LHCN-M2 (cell line): Measurements from ENCODE around the gene SH3RF3. TPM values are rescaled to one million over a fixed set of nuclear protein-coding genes. Genes with fewer than 3 reads are reported as not detected.
A peak's percentile ranks its signal among the peaks of the same experiment; 100 is the strongest.

Experiments used
- DNase-seq: peaks from one replicate; pipeline ENCODE4 v3.0.0-alpha.2; 2012; ENCODE audit warnings: low read depth
- total RNA-seq: library from RNA; depleted of rRNA; stranded (reverse); fragments of >200 nt; gene quantifications from 2 replicates; pipeline ENCODE4 v1.2.3, GENCODE V29; 2014

Gene SH3RF3
- total RNA-seq, 1 experiment from 2014 or later, result 6.6 TPM

DNA sequence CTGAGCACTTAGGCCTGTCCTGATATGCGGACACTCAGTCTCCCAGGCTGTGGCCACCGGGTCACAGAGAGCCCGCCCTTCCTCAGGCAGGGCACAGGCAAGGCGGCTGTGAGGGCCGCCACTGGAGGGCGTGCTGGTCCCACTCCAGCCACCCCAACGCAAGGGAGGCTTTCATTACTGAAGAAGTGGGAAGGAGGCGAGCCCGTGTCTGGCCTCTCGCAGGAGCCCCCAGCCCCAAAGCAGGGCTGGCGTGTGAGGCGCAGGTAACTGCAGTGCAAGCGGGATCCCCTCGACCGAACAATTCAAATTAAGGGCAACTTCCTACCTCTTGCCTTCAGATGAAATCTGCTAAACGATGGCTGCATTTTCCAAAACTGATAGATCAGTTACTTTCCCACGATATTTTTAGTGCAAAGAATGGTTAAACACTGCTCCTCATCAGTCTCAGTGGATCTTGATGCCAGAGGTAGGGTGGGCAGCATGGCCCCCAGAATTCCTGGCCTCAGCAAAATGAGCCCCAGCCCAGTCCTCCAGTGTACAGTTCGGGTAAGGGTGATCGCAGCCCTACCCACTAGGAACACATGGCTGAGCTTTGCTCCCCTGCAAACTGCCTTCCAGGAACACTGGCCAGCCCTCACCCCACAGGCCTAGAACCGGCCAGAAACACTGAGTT, 387.6 kb downstream of the SH3RF3 start:
- peak; percentile 19 for DNase-seq

DNA sequence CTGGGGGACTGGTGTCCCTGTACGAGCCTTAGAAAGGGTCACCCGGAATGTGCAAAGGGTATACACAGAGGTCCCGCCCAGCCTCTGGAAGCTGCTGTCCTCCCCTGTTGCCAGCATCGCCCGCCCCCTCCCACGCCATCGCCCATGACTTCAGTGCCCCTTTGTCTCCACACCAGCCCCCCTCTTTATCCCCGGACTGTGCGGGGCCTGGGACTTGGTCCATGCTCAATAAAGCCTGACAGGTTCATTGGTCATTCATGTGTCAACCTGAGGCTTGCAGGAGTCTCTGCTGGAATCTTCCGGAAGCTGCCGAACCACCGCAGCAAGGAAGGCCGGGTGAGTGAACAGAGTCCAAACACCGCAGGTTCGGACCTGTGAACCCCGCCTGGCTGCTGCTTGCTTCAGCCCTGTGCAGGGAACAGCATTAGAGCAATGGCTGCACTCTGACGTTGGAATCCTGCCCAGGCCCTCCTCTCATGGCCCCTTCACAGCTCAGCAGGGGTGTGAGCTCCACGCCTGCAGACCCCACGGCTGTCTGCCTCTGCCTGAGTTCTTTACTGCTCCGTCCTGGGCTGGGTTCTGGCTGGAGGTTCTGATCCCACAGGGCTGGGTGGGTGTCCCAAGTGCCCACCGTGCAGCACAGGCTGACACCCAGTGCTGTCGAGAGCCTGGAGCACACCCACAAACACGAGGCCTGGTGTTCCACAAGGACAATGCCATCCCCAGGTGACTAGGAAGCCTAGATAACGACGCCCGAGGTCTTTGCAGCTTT, 388.3 kb downstream of the SH3RF3 start:
- DNase-seq, result no peak

DNA sequence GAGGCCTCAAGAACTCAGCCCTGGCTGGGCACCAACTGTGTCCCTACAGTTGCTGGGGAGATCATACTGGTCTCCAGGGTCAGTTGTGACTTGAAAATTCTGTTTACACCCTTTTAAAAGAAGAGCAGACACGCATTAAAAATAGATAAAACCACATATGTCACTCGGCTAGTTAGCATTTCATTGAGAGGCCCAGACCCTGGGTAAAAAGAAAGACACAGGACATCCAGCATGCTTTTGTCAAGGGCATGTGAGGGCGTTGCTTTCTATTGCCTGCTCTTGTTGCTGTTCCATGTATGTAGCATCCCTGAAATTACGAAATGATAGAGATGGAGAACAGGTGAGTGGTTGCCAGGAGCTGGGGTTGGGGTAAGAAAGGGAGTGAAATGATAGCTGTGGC, 390.5 kb downstream of the SH3RF3 start:
- DNase-seq, result no peak

DNA sequence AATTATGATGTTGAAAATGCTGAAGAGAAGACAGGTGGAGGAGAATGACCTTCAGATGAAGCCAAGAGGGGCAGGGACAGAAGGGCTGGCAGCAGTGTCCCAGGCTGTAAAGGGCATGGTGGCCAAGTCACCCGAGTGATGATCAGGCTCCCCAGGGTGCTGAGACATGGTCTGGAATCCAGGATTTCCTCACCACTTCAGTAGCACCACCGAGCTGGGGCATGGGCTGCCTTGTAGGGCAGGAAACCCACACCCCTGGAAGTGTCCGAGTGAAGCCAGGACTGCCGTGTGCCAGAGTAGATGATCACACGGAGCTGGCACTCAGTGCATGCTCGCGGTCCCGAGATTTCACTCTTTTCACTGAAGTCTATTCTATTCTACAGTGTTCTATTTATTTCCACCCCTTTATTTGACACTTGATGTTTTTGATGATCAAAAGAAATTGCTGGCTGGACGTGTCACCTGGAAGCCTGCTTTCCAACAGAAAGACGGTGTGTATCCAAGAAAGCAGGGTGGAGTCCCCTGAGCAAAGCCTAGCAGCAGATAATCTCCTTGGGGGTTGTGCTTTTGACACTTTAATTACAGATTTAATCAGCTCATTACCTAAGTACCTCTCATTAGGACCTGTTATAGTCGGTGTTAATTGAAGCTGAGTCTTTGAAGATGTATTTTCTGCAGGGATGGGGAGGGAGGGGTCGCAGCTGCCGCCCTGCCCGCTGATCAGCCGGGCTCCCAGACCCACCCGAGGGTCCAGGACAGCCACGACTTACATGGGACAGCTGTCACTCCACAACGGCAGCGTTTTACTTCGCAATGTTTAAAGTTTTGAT, 392.4 kb downstream of the SH3RF3 start:
- no peak for DNase-seq

DNA sequence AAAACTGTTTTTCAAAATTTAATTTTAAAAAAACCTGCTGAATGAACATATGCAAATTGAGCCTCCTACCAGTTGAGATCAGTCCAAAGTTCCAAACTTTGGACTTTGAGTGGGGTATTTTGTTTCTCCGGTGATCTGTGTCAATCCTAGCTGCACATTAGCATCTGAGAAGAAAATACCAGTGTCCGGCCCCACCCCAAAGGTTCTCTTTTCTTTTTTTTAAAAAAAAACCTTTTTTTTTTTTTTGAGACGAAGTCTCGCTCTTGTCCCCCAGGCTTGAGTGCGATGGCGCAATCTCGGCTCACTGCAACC, 393.0 kb downstream of the SH3RF3 start:
- DNase-seq, result no peak

DNA sequence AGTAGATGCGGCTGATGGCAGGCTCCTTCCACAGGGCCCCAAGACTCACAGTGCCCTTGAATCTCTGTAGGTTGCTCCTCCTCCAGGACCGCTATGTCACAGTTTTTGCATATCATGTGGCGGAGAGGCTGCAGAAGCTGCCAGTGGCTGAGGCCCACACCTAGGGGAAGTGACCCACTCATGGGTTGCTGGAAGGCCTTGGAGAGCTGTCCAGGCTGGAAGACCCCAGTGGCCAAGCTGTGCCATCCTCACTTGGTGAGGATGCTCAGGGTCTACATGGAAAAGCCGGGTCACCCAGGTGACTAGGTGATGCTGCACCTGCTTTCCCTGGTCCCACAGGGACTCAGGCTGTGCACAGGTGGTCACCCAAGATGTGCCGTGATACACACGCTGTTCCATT, 394.1 kb downstream of the SH3RF3 start:
- no peak for DNase-seq

DNA sequence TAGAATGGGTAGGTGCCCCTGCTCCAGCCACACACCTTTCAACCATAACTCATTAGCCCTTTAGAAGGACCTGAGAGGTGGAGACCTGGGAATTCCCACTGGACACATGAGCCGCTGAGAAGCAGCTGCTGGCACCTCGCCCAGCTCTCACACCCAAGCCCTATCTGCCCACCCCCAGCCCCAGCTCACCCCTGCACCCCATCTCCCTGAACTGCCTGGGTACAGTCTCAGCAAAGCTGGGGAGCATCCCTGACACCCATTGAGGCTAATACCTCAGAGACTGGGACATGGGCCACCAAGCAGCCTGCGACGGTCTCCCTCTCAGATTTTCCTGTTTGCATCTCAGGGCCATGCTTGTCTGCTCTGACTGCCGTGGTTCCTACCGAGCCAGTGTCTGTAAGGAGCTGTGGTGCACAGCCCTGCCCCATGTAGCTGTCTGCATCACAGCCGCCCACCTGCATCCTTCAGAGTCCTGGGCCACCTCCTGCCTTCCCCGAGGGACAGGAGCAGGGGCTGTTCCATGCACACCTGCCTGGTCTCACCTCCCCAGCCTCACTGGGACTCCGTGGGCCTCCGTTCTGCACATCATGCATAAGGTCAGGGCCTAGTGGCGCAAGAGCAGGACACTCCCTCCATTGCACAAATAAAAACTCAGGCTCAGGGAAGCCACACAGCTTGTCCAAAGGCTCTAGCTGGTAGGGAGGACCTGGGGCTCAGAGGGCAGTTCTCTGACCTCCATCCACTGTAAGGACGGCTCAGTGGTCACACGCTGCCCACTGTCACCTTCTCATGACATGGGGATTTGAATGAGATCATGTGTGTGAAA, 394.7 kb downstream of the SH3RF3 start:
- DNase-seq, result no peak

DNA sequence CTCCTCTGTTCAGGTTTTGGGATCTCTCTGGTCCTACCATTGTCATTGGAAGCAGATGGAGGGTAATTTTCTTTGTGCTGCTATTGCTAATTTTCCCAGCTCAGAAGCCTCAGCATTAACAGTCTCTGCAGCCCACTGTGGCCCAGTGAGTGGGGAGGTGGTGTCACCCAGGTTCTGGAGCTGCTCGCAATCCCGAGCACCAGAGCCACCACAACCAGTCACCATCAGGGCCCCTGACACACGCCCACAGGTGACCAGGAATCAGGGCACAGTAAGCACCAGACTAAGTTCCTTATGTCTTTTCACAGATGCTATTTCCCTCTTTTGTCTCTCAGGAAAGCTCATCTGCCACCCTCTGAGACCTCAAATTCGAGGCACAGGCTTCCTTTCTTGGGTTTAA, 396.8 kb downstream of the SH3RF3 start:
- no peak for DNase-seq

DNA sequence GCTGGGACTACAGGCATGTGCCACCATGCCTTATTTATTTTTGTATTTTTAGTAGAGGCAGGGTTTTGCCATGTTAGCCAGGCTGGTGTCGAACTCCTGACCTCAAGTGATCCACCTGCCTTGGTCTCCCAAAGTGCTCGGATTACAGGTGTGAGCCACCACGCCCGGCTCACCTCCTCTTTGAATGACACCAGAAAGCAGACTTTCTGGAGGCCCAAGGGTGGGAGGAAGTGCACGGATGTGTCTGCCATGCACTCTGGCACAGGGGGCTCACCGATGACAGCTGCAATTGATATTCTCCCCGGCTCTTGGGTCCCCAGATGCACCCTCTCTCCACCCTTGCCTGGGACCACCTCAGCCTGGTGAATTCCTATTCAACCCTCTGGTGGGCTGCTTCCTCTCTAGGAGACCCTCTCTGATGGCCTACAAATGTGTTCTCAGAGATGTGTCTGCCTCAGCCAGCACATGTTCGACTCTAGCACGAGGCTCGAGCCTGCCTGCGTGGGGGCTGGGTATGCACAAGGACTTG, 397.5 kb downstream of the SH3RF3 start:
- DNase-seq, result no peak

DNA sequence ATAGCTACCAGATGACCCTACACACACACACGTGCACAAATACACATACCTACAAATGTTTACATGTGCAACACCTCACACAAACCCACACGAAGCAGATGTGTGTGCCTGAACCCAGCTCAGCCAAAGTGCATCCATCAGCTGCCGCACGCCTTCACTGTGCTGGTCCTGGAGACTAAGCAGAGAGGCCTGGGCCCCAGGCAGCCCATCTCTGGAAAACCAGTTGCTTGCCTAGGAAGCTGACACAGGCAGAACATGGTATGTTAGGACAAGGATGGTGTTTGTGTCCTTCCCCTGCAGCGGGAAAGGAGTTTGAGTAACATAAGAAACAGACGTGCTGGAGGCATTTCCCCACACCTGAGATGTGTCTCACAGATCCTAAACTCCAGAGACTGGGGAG, 398.1 kb downstream of the SH3RF3 start:
- DNase-seq, result no peak

DNA sequence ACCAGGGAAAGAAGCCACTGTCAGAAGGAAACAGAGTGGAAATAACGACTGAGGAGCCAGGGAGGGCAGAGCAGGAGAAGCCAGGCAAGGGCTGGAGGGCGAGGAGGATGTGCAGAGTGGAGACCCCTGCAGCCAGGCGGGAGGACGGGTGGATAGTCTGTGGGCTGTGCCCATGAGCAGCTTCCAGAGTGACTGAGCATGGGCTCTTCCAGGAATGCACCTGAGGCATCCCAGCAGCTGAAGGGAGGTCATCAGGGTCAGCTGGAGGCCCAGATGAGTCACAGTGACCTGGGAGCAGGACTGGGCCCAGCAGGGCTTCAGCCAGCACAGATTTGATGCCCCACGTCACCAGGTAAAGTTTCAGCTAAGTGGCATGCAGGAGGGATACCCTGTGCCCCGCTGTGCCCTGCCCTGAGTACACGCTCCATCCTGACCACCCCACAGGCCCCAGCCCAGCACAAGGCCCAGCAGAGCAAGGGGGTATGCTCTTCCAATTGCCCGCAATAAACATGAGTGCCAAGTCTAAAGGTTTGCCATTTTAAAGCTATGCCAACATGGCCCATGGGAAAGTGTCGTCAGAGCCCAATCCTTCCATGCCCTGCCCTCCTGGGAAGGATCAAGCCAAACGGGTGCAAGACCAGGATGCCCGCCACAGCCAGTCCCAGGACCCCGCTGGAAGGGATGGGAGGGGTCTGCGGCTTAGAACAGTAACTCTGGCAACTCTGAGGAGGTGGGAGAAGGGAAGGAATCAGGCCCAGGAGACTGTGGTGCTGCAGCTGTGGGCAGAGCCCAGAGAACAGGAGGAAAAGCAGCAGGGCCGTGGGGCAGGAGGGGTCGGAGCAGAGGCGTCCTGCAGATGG, 399.1 kb downstream of the SH3RF3 start:
- peak; percentile 31 for DNase-seq

DNA sequence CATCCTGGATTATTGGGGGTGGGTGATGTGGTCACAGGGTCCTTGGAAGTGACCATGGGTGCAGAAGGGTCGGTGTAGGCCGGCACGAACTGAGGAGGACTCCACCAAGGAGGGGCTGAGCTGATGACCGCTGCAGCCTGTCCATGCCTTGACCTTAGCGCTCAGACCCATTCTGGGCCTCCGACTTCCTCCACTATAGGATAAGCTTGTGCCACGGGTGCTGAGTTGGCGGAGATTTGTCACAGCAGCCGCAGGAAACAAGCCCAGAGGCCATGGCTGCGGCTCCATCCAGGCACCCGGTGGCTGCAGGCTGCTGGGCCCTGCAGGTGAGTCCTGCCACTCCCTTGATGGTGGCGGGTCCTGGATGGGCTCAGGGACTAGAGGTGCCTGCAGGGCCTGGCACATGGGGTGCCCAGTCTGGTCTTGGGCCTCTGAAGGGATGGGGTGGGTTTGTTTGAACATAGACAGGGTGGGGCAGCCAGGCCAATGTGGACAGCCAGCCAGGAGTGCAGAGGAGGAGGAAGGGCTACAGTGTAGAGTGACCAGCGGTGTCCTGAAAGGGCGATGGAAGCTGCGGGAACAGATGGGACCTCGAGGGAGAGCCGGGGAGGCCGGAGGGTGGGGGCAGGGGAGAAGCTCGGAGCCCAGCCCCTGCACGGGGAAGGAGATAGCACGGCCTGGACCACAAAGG, 400.0 kb downstream of the SH3RF3 start:
- no peak for DNase-seq

DNA sequence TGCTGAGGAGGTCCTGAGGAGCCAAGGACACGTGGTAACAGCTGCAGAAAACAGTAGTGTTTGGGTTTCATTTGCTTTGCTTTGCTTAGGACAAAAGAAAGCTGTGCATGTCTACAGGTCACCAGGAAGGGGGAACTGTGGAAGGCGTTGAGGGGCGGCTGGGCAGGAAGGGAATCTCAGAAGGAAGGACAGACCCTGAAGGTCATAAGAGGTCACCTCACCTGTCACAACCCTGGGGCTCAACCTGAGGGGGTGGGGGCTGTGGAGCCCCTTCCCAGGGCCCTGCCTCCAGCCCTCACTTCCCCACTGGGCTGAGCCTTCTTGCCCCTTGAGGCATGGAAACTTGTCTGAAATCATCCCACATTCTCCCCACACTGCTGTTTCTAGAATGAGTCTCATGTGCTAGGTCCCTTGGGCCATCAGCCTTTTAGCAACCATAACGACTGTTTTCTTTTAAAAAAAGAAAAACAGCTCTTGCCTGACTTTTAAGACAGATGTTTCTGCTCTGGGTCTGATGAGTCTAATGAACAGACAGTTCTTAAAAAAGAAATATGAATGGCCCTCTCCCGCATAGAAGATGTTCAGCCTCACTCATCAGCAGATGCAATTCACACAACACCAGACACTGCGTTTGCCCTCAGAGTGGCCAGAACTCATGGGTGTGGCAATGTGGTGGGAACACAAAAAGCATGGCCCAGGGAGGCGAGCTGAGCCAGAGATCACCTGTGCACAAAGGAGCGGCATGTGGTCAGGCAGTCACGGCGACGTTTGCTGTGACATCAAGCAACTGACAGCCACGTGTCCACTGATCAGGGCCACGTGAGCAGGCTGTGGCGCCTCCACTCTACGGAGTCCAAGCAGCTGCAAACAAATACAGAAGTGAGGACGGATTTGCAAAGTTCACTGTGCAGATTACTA, 400.8 kb downstream of the SH3RF3 start:
- peak; percentile 23 for DNase-seq

DNA sequence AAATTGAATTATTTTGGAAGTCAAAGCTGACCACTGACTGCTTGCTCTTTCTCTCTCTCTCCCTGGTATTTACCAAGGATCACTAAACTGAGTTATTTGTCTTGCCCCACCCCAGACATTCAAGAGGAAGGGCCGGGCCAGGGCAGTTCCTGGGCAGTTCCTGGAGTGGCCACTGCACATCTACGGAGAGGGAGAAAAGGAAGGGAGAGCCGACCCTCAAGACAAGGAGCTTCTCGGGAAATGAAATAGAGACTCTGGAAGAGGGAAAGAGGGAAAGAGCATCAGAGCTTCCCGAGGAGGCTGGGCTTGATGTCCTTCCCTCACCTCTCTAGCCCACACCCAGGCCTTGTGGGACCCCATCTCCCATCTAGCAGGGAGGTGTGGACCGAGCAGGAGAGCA, 401.7 kb downstream of the SH3RF3 start:
- DNase-seq, result no peak

DNA sequence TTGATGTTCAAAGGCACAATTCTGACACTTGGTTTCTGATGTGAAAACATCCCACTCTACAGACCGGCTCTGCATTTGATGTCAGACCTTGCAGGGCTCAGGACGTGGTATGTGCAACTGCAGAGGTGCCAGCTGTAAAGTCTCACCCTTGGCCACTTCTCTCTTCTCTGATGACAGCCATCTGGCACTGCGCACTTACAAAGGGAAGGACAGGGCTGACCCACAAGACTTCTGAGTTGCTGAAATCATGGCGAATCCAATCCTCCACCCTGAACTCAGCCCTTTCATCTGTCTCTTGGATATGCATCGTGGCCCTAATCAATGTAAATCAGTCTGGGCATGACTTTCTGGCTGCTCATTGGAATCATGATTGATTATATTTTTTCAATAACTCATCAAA, 402.2 kb downstream of the SH3RF3 start:
- DNase-seq, result no peak

DNA sequence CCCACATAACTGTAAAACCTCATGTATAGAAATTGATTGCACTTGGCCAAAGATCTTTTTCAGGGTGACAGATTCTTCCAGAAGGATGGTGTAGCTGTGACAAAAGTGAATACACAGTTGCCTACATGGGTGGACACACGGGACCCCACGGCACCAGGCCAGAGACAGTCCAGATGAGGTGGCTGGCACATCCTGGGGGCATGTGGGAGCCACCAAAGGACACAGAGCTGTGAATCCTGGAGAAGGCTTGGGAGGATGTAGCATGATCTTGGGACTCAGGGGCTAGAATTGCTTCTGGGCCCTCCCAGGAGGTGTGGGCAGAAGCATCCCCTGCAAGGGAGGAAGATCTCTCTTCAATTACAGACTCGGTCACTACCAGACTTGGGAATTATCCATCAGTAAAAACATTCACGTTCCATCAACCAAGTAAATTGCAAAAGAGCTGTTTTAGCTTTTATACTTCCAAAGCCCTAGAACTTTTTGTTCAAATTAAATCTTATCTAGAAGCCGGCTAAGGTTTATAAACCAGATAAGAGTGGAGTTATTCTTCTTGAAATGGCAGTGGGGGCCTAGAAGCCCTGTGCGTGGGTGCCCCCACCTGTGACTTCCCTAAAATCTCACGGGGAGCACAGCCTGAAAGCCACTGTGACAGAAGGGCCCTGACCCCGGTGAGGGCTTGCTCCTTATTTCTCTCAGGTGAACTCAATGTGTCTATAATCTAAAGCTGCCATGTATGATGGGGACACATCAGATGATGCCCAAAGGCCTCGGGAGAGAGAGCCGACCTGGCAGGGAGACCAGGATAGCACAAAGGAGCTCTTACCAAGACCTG, 403.1 kb downstream of the SH3RF3 start:
- DNase-seq, result no peak

DNA sequence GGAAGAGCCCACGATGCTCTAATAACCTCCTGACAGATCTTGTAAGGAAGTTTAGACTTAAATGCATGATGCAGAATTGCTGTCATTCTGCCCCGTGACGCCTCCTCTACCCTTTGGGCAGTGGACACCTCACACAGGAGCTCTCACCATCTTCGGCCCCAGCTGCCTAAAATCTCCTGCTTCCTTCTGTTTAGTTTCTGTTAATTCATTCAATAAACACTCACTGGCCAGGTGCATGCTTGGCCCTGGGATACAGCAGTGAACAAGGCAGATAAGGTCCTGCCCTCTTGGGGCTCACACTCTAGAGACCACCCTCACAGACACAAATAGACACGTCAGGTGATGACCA, 403.7 kb downstream of the SH3RF3 start:
- no peak for DNase-seq

DNA sequence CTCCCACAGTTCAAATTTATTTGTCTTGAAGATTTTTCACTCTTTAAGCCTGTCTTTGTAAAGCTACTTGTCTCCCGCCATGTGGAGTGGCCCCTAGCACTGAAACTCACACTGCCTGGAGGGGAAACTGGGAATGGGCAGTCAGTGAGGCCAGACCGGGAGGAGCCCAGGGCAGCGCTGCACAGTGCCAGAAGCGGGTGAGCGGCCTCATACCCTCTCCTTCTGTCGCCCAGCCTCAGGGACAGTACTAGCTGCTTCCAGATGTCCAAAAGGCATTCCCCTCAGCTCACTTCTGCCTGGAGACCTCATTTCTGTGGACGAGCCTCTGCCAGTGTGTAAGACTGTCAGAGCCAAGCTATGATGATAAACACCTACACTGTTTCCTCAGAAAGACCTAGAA, 404.8 kb downstream of the SH3RF3 start:
- no peak for DNase-seq
